H1 (cell line): ENCODE measurements around the gene TNS1. TPM values are rescaled to one million over a fixed set of nuclear protein-coding genes. Genes with fewer than 3 reads are reported as not detected.

Experiments used
- BRCA1 ChIP-seq: IDR thresholded peaks from 2 replicates; pipeline ENCODE4 v1.6.1; 2012; ENCODE audit warnings: low read depth, low read length, improper control_type of control experiment
- CEBPB ChIP-seq: IDR thresholded peaks from 2 replicates; pipeline ENCODE4 v1.6.1; 2012; ENCODE audit warnings: low read depth, low read length
- polyA plus RNA-seq, 7 experiments: library from polyadenylated mRNA; depleted of rRNA in 3 of 7; stranded (reverse) in 5 of 7; unstranded in 2 of 7; fragments of >200 nt in 5 of 7; fragments of 200-250 nt in 2 of 7; gene quantifications; 1 replicate in 5 of 7; 2 replicates in 1 of 7; 4 replicates in 1 of 7; pipeline versions ENCODE4 v1.2.1 to v1.2.3, GENCODE V29; 2011 to 2013; ENCODE audit warnings: missing spikeins in 2 of 7, mixed read lengths in 2 of 7
- total RNA-seq: library from RNA; stranded (reverse); fragmentation: NEBNext Ultra II Directional; extraction: Animal tissue kit (Norgen Biotek cat#: 25700); gene quantifications from 2 replicates; pipeline ENCODE4 v1.2.1, GENCODE V29; 2021

TNS1 gene
- total and polyA plus RNA-seq, 2 of the 8 experiments (the other 6 are each of a cell fraction or from before 2014, with no cell fraction given) = 1.5 to 5.1 TPM

GRCh38 chr2:217942731-217943335 is 60.0 kb downstream of the TNS1 start (continued):
- TF ChIP-seq BRCA1 (no peak), CEBPB (no peak)
